Inflammatory macrophage (primary cell): Measurements from ENCODE around the gene EDC3.
A peak's percentile ranks its signal among the peaks of the same experiment; 100 is the strongest.
"Not testable (repeated sequence)": the region's sequence is repeated elsewhere in the genome, so short reads cannot be mapped to it uniquely, and the experiment has no call there.

Experiments
- DNase-seq, 2 donors: peaks; one replicate each; pipeline ENCODE4 v3.0.0-alpha.2; 2020 to 2022

Gene EDC3

GRCh38 chr15:74608786-74609185, 87.0 kb downstream of the EDC3 start:
- DNase-seq: no peak

- DNase-seq: no peak
Observed at GRCh38 chr15:74605795-74606150, 90.1 kb downstream of the EDC3 start.

GRCh38 chr15:74604983-74605794, 90.6 kb downstream of the EDC3 start:
- no peak for DNase-seq

- DNase-seq: no peak
Observed at GRCh38 chr15:74603789-74604705, 91.8 kb downstream of the EDC3 start.

- no peak for DNase-seq
Observed at GRCh38 chr15:74603026-74603788, 92.6 kb downstream of the EDC3 start.

- no peak for DNase-seq
Observed at GRCh38 chr15:74599156-74599555, 96.7 kb downstream of the EDC3 start.

GRCh38 chr15:74598126-74598842, 97.5 kb downstream of the EDC3 start:
- peak; percentile 86 to 89 for DNase-seq

GRCh38 chr15:74597146-74597705, 98.6 kb downstream of the EDC3 start:
- DNase-seq: not testable (repeated sequence)

GRCh38 chr15:74596736-74597135, 99.1 kb downstream of the EDC3 start:
- DNase-seq: not testable (repeated sequence)

- DNase-seq: no peak
Observed at GRCh38 chr15:74595271-74595670, 100.6 kb downstream of the EDC3 start.

- no peak for DNase-seq
Observed at GRCh38 chr15:74594455-74594854, 101.4 kb downstream of the EDC3 start.

GRCh38 chr15:74593122-74593521, 102.7 kb downstream of the EDC3 start:
- no peak for DNase-seq

GRCh38 chr15:74592222-74592621, 103.6 kb downstream of the EDC3 start:
- no peak for DNase-seq

GRCh38 chr15:74589826-74590225, 106.0 kb downstream of the EDC3 start:
- DNase-seq: no peak

GRCh38 chr15:74585857-74586256, 110.0 kb downstream of the EDC3 start:
- DNase-seq: no peak

- no peak for DNase-seq
Observed at GRCh38 chr15:74585191-74585590, 110.6 kb downstream of the EDC3 start.

- no peak for DNase-seq
Observed at GRCh38 chr15:74584779-74585178, 111.0 kb downstream of the EDC3 start.

- no peak for DNase-seq
Observed at GRCh38 chr15:74584204-74584603, 111.6 kb downstream of the EDC3 start.
